ENCODE data around the gene ECHDC3. TPM values are rescaled to one million over a fixed set of nuclear protein-coding genes. Genes with fewer than 3 reads are reported as not detected.

ECHDC3 gene
- total and polyA plus RNA-seq, 2 of the 8 experiments (the other 6 are each of a cell fraction or from before 2014, with no cell fraction given): 15.6 to 19.9 TPM

GRCh38 chr10:11730779-11731178 is 11.4 kb upstream of the ECHDC3 start (continued):
- TF ChIP-seq, protein P1, sequence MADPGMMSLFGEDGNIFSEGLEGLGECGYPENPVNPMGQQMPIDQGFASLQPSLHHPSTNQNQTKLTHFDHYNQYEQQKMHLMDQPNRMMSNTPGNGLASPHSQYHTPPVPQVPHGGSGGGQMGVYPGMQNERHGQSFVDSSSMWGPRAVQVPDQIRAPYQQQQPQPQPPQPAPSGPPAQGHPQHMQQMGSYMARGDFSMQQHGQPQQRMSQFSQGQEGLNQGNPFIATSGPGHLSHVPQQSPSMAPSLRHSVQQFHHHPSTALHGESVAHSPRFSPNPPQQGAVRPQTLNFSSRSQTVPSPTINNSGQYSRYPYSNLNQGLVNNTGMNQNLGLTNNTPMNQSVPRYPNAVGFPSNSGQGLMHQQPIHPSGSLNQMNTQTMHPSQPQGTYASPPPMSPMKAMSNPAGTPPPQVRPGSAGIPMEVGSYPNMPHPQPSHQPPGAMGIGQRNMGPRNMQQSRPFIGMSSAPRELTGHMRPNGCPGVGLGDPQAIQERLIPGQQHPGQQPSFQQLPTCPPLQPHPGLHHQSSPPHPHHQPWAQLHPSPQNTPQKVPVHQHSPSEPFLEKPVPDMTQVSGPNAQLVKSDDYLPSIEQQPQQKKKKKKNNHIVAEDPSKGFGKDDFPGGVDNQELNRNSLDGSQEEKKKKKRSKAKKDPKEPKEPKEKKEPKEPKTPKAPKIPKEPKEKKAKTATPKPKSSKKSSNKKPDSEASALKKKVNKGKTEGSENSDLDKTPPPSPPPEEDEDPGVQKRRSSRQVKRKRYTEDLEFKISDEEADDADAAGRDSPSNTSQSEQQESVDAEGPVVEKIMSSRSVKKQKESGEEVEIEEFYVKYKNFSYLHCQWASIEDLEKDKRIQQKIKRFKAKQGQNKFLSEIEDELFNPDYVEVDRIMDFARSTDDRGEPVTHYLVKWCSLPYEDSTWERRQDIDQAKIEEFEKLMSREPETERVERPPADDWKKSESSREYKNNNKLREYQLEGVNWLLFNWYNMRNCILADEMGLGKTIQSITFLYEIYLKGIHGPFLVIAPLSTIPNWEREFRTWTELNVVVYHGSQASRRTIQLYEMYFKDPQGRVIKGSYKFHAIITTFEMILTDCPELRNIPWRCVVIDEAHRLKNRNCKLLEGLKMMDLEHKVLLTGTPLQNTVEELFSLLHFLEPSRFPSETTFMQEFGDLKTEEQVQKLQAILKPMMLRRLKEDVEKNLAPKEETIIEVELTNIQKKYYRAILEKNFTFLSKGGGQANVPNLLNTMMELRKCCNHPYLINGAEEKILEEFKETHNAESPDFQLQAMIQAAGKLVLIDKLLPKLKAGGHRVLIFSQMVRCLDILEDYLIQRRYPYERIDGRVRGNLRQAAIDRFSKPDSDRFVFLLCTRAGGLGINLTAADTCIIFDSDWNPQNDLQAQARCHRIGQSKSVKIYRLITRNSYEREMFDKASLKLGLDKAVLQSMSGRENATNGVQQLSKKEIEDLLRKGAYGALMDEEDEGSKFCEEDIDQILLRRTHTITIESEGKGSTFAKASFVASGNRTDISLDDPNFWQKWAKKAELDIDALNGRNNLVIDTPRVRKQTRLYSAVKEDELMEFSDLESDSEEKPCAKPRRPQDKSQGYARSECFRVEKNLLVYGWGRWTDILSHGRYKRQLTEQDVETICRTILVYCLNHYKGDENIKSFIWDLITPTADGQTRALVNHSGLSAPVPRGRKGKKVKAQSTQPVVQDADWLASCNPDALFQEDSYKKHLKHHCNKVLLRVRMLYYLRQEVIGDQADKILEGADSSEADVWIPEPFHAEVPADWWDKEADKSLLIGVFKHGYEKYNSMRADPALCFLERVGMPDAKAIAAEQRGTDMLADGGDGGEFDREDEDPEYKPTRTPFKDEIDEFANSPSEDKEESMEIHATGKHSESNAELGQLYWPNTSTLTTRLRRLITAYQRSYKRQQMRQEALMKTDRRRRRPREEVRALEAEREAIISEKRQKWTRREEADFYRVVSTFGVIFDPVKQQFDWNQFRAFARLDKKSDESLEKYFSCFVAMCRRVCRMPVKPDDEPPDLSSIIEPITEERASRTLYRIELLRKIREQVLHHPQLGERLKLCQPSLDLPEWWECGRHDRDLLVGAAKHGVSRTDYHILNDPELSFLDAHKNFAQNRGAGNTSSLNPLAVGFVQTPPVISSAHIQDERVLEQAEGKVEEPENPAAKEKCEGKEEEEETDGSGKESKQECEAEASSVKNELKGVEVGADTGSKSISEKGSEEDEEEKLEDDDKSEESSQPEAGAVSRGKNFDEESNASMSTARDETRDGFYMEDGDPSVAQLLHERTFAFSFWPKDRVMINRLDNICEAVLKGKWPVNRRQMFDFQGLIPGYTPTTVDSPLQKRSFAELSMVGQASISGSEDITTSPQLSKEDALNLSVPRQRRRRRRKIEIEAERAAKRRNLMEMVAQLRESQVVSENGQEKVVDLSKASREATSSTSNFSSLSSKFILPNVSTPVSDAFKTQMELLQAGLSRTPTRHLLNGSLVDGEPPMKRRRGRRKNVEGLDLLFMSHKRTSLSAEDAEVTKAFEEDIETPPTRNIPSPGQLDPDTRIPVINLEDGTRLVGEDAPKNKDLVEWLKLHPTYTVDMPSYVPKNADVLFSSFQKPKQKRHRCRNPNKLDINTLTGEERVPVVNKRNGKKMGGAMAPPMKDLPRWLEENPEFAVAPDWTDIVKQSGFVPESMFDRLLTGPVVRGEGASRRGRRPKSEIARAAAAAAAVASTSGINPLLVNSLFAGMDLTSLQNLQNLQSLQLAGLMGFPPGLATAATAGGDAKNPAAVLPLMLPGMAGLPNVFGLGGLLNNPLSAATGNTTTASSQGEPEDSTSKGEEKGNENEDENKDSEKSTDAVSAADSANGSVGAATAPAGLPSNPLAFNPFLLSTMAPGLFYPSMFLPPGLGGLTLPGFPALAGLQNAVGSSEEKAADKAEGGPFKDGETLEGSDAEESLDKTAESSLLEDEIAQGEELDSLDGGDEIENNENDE (IDR thresholded peaks at IDR 0.05; ENCODE audit: insufficient replicate concordance, low read length): no peak
- TF ChIP-seq YY1 (IDR thresholded peaks at IDR 0.05; ENCODE audit: low read depth, low read length): no peak
- TF ChIP-seq USF2 (IDR thresholded peaks at IDR 0.05; ENCODE audit: low read length): no peak
- TF ChIP-seq TAF1 (IDR thresholded peaks at IDR 0.05; ENCODE audit: low read depth, low read length): no peak

All from H1 (cell line).